ENCODE measurements around the gene DTL. TPM values are rescaled to one million over a fixed set of nuclear protein-coding genes. Genes with fewer than 3 reads are reported as not detected.

Gene DTL
- total and polyA plus RNA-seq, 2 of the 13 experiments (the other 11 are each of a cell fraction or from before 2014, with no cell fraction given), result 10.4 to 32.8 TPM

DNA sequence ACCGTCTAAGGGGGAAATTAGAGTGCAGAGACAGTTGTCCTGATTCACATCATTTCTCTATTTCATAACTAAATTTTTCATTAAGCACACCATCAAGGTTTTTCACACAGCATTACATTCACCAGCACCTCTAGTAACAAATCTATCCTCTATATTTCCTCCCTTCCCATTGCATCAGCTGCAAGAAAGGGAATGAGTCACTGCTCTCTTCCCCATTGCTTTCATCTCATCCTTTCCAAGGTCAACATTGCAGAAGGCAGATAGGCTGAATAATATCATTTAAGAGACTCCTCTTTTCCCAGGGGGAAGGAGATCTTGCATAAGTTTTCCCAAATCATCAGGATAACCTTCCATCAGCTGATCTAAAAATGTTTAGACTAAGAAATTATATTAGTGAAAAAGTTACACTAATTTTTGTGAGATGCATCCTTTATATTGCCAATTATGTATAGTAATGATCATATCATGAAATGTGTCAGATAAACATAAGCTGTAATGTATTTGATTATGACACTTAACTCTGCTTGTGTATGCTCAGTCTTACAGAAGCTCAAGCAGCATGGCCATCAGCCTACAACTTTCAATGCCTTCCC, 4.5 kb upstream of the DTL start (continued):
- no peak for TF ChIP-seq NFIB (CRISPR knock-in tag; IDR thresholded peaks at IDR 0.05; ENCODE audit: borderline replicate concordance)
- no peak for TF ChIP-seq SNAPC4 (CRISPR knock-in tag; IDR thresholded peaks at IDR 0.05)
- TF ChIP-seq SMC3 (IDR thresholded peaks at IDR 0.05; ENCODE audit: low read length), result no peak
- TF ChIP-seq SMAD9 (CRISPR knock-in tag; IDR thresholded peaks at IDR 0.05), result no peak
- TF ChIP-seq SUZ12 (IDR thresholded peaks at IDR 0.05; ENCODE audit: low read depth, low read length), result no peak
- TF ChIP-seq, protein P1, sequence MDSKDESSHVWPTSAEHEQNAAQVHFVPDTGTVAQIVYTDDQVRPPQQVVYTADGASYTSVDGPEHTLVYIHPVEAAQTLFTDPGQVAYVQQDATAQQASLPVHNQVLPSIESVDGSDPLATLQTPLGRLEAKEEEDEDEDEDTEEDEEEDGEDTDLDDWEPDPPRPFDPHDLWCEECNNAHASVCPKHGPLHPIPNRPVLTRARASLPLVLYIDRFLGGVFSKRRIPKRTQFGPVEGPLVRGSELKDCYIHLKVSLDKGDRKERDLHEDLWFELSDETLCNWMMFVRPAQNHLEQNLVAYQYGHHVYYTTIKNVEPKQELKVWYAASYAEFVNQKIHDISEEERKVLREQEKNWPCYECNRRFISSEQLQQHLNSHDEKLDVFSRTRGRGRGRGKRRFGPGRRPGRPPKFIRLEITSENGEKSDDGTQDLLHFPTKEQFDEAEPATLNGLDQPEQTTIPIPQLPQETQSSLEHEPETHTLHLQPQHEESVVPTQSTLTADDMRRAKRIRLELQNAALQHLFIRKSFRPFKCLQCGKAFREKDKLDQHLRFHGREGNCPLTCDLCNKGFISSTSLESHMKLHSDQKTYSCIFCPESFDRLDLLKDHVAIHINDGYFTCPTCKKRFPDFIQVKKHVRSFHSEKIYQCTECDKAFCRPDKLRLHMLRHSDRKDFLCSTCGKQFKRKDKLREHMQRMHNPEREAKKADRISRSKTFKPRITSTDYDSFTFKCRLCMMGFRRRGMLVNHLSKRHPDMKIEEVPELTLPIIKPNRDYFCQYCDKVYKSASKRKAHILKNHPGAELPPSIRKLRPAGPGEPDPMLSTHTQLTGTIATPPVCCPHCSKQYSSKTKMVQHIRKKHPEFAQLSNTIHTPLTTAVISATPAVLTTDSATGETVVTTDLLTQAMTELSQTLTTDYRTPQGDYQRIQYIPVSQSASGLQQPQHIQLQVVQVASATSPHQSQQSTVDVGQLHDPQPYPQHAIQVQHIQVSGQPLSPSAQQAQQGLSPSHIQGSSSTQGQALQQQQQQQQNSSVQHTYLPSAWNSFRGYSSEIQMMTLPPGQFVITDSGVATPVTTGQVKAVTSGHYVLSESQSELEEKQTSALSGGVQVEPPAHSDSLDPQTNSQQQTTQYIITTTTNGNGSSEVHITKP (CRISPR knock-in tag; IDR thresholded peaks at IDR 0.05; ENCODE audit: low read depth), result 0 out of 2 replicates have a peak, but pooled peaks have one; percentile 27
- no peak for TF ChIP-seq ZNF530 (CRISPR knock-in tag; IDR thresholded peaks at IDR 0.05; ENCODE audit: low read depth)
- no peak for TF ChIP-seq ZSCAN21 (CRISPR knock-in tag; IDR thresholded peaks at IDR 0.05; ENCODE audit: borderline replicate concordance)
- TF ChIP-seq TRIM24 (CRISPR knock-in tag; IDR thresholded peaks at IDR 0.05), result no peak
- TF ChIP-seq, protein P2, sequence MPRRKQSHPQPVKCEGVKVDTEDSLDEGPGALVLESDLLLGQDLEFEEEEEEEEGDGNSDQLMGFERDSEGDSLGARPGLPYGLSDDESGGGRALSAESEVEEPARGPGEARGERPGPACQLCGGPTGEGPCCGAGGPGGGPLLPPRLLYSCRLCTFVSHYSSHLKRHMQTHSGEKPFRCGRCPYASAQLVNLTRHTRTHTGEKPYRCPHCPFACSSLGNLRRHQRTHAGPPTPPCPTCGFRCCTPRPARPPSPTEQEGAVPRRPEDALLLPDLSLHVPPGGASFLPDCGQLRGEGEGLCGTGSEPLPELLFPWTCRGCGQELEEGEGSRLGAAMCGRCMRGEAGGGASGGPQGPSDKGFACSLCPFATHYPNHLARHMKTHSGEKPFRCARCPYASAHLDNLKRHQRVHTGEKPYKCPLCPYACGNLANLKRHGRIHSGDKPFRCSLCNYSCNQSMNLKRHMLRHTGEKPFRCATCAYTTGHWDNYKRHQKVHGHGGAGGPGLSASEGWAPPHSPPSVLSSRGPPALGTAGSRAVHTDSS (CRISPR knock-in tag; conservative IDR thresholded peaks at IDR 0.05), result no peak
- no peak for TF ChIP-seq MXI1 (IDR thresholded peaks at IDR 0.05; ENCODE audit: borderline replicate concordance, low read depth, low read length)
- TF ChIP-seq ZNF225 (CRISPR knock-in tag; IDR thresholded peaks at IDR 0.05), result no peak
- TF ChIP-seq RXRB (CRISPR knock-in tag; IDR thresholded peaks at IDR 0.05; ENCODE audit: borderline replicate concordance), result peak; percentile 38; the same call in 1 of the 2 replicates
- TF ChIP-seq, protein P3, sequence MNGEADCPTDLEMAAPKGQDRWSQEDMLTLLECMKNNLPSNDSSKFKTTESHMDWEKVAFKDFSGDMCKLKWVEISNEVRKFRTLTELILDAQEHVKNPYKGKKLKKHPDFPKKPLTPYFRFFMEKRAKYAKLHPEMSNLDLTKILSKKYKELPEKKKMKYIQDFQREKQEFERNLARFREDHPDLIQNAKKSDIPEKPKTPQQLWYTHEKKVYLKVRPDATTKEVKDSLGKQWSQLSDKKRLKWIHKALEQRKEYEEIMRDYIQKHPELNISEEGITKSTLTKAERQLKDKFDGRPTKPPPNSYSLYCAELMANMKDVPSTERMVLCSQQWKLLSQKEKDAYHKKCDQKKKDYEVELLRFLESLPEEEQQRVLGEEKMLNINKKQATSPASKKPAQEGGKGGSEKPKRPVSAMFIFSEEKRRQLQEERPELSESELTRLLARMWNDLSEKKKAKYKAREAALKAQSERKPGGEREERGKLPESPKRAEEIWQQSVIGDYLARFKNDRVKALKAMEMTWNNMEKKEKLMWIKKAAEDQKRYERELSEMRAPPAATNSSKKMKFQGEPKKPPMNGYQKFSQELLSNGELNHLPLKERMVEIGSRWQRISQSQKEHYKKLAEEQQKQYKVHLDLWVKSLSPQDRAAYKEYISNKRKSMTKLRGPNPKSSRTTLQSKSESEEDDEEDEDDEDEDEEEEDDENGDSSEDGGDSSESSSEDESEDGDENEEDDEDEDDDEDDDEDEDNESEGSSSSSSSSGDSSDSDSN (CRISPR knock-in tag; IDR thresholded peaks at IDR 0.05), result no peak
- TF ChIP-seq, protein P4, sequence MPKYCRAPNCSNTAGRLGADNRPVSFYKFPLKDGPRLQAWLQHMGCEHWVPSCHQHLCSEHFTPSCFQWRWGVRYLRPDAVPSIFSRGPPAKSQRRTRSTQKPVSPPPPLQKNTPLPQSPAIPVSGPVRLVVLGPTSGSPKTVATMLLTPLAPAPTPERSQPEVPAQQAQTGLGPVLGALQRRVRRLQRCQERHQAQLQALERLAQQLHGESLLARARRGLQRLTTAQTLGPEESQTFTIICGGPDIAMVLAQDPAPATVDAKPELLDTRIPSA (CRISPR knock-in tag; IDR thresholded peaks at IDR 0.05; ENCODE audit: borderline replicate concordance), result no peak
- peak; percentile 88 for TF ChIP-seq TCF7 (IDR thresholded peaks at IDR 0.05; ENCODE audit: low read depth)

Measured in HepG2 (cell line).